ENCODE data around the gene SLC4A11.

Gene SLC4A11

GRCh38 chr20:3248167-3248992, 9.4 kb upstream of the SLC4A11 start:
- no peak overlapping the region for H3K27ac ChIP-seq
- peak overlapping the region in 5 of 7 experiments; percentile 3 to 20 (median 16) for H3K4me3 ChIP-seq

- Histone ChIP-seq H3K4me3 (no peak overlapping the region), H3K27ac (no peak overlapping the region)
Observed at GRCh38 chr20:3247638-3248037, 8.6 kb upstream of the SLC4A11 start.

- H3K4me3 ChIP-seq, result no peak overlapping the region
- no peak overlapping the region for H3K27ac ChIP-seq
Observed at GRCh38 chr20:3246682-3247081, 7.7 kb upstream of the SLC4A11 start.

GRCh38 chr20:3245711-3246110, 6.7 kb upstream of the SLC4A11 start:
- Histone ChIP-seq H3K27ac (no peak overlapping the region), H3K4me3 (no peak overlapping the region)

GRCh38 chr20:3245156-3245555, 6.2 kb upstream of the SLC4A11 start:
- no peak overlapping the region for H3K27ac ChIP-seq
- no peak overlapping the region for H3K4me3 ChIP-seq

- Histone ChIP-seq H3K4me3 (no peak overlapping the region), H3K27ac (no peak overlapping the region)
Observed at GRCh38 chr20:3244613-3245012, 5.6 kb upstream of the SLC4A11 start.

GRCh38 chr20:3243718-3244358, 4.8 kb upstream of the SLC4A11 start:
- Histone ChIP-seq H3K27ac (no peak overlapping the region), H3K4me3 (no peak overlapping the region)

GRCh38 chr20:3242172-3242692, 3.2 kb upstream of the SLC4A11 start:
- H3K4me3 ChIP-seq, result no peak overlapping the region
- H3K27ac ChIP-seq, result no peak overlapping the region

GRCh38 chr20:3240776-3241363, 1.9 kb upstream of the SLC4A11 start:
- Histone ChIP-seq H3K27ac (no peak overlapping the region), H3K4me3 (peak overlapping the region in 2 of 7 experiments; percentile 82 to 90)

GRCh38 chr20:3239867-3240775, 1.1 kb upstream of the SLC4A11 start:
- H3K27ac ChIP-seq, result peak overlapping the region in 10 of 21 experiments; percentile 15 to 71 (median 56)

GRCh38 chr20:3238616-3239025, 369 bp downstream of the SLC4A11 start:
- Histone ChIP-seq H3K27ac (peak overlapping the region in 10 of 21 experiments; percentile 21 to 71 (median 59)), H3K4me3 (peak overlapping the region; percentile 57 to 90 (median 74))

More at GRCh38 chr20:3239867-3240775, 1.1 kb upstream of the SLC4A11 start:
- peak overlapping the region; percentile 57 to 90 (median 74) for H3K4me3 ChIP-seq

GRCh38 chr20:3237958-3238615, 903 bp downstream of the SLC4A11 start:
- H3K4me3 ChIP-seq, result peak overlapping the region; percentile 57 to 90 (median 74)
- H3K27ac ChIP-seq, result peak overlapping the region in 2 of 21 experiments; percentile 60 to 71

GRCh38 chr20:3237011-3237957, 1.7 kb downstream of the SLC4A11 start:
- peak overlapping the region in 4 of 7 experiments; percentile 57 to 90 (median 78) for H3K4me3 ChIP-seq

GRCh38 chr20:3235666-3236324, 3.2 kb downstream of the SLC4A11 start:
- Histone ChIP-seq H3K4me3 (no peak overlapping the region), H3K27ac (no peak overlapping the region)

More at GRCh38 chr20:3237011-3237957, 1.7 kb downstream of the SLC4A11 start:
- peak overlapping the region in 1 of 21 experiments; percentile 71 for H3K27ac ChIP-seq

GRCh38 chr20:3233991-3234498, 4.9 kb downstream of the SLC4A11 start:
- no peak overlapping the region for H3K4me3 ChIP-seq
- H3K27ac ChIP-seq, result no peak overlapping the region

GRCh38 chr20:3233131-3233990, 5.6 kb downstream of the SLC4A11 start:
- H3K4me3 ChIP-seq, result no peak overlapping the region
- H3K27ac ChIP-seq, result no peak overlapping the region

All from skin epidermis (tissue), 12 donors.